ENCODE measurements around the gene LGALS16. TPM values are rescaled to one million over a fixed set of nuclear protein-coding genes. Genes with fewer than 3 reads are reported as not detected.
"Not testable (repeated sequence)": the region's sequence is repeated elsewhere in the genome, so short reads cannot be mapped to it uniquely, and the experiment has no call there.

LGALS16 gene
- total RNA-seq, 4 donors from 2014 or later = not detected

DNA sequence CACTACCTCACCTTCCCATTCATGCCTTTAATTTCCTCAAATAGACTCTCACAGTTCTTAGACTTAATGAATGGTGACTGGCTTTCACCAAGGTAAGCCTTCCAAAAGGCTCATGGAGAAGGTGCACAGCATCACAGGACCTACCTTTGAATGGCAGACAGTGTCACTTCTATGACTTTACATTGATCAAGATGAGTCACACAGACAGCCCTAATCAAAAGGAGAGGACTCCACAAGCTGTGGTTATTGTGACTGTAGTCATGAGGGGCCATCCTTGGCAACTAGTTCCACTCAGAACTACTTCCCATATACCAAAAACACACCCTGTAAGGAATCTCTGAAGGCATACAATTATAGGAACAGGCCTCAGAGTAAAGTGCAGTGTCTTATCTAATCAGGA, 5.9 kb downstream of the LGALS16 start:
- no peak overlapping the region for H3K4me3 ChIP-seq
- TF ChIP-seq EP300 (IDR thresholded peaks at IDR 0.05) (no peak), POLR2A (IDR thresholded peaks at IDR 0.05) (no peak)
- TF ChIP-seq, protein P1, sequence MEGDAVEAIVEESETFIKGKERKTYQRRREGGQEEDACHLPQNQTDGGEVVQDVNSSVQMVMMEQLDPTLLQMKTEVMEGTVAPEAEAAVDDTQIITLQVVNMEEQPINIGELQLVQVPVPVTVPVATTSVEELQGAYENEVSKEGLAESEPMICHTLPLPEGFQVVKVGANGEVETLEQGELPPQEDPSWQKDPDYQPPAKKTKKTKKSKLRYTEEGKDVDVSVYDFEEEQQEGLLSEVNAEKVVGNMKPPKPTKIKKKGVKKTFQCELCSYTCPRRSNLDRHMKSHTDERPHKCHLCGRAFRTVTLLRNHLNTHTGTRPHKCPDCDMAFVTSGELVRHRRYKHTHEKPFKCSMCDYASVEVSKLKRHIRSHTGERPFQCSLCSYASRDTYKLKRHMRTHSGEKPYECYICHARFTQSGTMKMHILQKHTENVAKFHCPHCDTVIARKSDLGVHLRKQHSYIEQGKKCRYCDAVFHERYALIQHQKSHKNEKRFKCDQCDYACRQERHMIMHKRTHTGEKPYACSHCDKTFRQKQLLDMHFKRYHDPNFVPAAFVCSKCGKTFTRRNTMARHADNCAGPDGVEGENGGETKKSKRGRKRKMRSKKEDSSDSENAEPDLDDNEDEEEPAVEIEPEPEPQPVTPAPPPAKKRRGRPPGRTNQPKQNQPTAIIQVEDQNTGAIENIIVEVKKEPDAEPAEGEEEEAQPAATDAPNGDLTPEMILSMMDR (IDR thresholded peaks at IDR 0.05) = no peak
- H3K4me1 ChIP-seq = no peaks in the 10 kb centered on the region
- H3K9me3 ChIP-seq = no peaks in the 10 kb centered on the region
- H3K27me3 ChIP-seq = no peaks in the 10 kb centered on the region
- DNase-seq (ENCODE audit: low spot score in 2 of 2) = no peak
- H3K27ac ChIP-seq = no peak overlapping the region
- H3K36me3 ChIP-seq = no peaks in the 10 kb centered on the region

DNA sequence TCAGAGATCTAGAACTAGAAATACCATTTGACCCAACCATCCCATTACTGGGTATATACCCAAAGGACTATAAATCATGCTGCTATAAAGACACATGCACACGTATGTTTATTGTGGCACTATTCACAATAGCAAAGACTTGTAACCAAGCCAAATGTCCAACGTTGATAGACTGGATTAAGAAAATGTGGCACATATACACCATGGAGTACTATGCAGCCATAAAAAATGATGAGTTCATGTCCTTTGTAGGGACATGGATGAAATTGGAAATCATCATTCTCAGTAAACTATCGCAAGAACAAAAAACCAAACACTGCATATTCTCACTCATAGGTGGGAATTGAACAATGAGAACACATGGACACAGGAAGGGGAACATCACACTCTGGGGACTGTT, 14.1 kb downstream of the LGALS16 start:
- H3K27me3 ChIP-seq; H3K36me3 ChIP-seq; H3K9me3 ChIP-seq; H3K27ac ChIP-seq; H3K4me1 ChIP-seq; DNase-seq (ENCODE audit: low spot score in 2 of 2); H3K4me3 ChIP-seq: not testable (repeated sequence)
- WGBS, 2 donors = 69 to 90% methylated on average over 2 to 3 of the region's 3 CpGs

DNA sequence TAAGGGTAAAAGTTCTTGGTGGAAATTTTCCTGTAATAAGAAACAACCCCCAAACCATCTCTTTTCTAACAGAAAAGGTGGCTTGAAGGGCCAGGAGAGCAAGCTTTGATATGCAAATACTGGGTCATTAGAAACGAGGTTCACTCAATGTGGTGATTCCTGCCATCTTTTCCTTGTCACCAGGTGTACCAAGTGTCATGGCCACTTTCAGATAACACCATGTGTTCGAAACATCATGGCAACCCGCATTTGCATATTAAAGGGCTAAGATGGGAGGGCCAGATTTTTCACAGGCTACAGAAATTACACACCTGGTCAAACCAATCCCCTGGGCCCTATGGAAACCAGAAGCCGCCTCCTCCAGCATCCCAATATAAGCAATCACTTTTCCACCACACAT, 15.3 kb downstream of the LGALS16 start:
- 42% methylated on average over 4 of the region's 4 CpGs for WGBS, 2 donors
- no peak for DNase-seq (ENCODE audit: low spot score in 2 of 2)

DNA sequence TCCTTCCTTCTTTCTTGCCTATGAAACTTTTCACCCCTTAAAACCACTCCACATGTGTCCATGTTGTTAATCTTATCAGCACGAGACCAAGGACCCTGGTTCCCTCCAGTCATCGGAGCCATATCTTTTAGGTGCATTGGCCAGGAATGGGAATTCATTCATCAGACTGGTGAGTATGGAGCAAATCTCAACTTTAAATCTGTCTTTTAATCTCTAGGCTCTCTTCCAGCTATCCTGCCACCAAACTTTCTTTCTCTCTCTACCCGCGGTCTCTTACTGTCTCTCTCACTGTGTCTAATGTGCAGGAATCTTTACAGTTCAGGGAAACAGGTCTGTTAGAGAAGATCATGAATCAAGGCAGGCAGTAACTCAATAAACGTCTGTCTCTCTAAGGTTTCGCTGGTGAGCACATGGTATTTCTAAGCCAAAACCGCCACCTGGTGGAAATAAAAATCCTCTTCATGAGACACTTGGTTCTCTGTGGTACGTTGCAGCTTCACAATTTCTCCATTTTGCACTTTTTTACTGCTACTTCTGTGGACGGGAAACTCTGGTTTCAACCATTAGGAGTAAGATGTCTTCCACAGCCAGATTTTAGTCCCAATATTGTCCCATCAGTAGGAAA, 16.1 kb downstream of the LGALS16 start:
- Histone ChIP-seq H3K9me3 (no peaks in the 10 kb centered on the region), H3K4me3 (no peak overlapping the region), H3K27me3 (no peaks in the 10 kb centered on the region), H3K27ac (no peak overlapping the region), H3K4me1 (no peaks in the 10 kb centered on the region), H3K36me3 (no peaks in the 10 kb centered on the region)
- 14 to 16% methylated on average over 9 of the region's 9 CpGs for WGBS, 2 donors
- DNase-seq (ENCODE audit: low spot score in 2 of 2) = peak in 1 of 2 donors; percentile 51
- TF ChIP-seq, protein P1 (IDR thresholded peaks at IDR 0.05) = peak in 4 of 5 experiments; percentile 22 to 52 (median 44)
- no peak for TF ChIP-seq EP300 (IDR thresholded peaks at IDR 0.05)

More for the DNA sequence above, 15.3 kb downstream of the LGALS16 start:
- Histone ChIP-seq H3K4me3 (no peak overlapping the region), H3K9me3 (no peaks in the 10 kb centered on the region), H3K4me1 (no peaks in the 10 kb centered on the region), H3K27me3 (no peaks in the 10 kb centered on the region), H3K27ac (no peak overlapping the region), H3K36me3 (no peaks in the 10 kb centered on the region)
- TF ChIP-seq, protein P1 (IDR thresholded peaks at IDR 0.05) = no peak
- no peak for TF ChIP-seq POLR2A (IDR thresholded peaks at IDR 0.05)
- TF ChIP-seq EP300 (IDR thresholded peaks at IDR 0.05) = no peak

DNA sequence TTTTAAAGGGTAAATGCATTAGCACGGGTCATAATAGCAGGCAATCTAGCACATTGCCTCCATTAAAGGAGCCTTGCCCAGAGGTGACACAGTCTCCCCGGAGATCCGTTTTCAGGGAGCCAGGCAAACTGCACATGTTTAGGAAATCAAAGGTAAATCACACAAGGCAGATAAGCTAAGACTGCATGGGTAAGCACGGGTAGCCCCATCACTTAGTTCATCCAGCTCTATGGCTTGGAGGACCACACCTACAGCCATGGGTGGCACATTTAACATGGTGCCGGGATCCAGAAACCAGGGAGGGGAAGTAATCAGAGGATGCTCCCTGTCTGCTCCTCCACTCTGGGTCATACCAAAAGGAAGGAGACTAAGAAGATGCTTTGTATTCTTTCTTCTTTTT, 16.8 kb downstream of the LGALS16 start:
- no peaks in the 10 kb centered on the region for H3K4me1 ChIP-seq
- H3K4me3 ChIP-seq = no peak overlapping the region
- 64 to 72% methylated on average over 5 of the region's 5 CpGs for WGBS, 2 donors
- H3K36me3 ChIP-seq = no peaks in the 10 kb centered on the region
- H3K9me3 ChIP-seq = no peaks in the 10 kb centered on the region
- no peaks in the 10 kb centered on the region for H3K27me3 ChIP-seq
- DNase-seq (ENCODE audit: low spot score in 2 of 2) = no peak
- no peak for TF ChIP-seq EP300 (IDR thresholded peaks at IDR 0.05)
- no peak for TF ChIP-seq POLR2A (IDR thresholded peaks at IDR 0.05)
- TF ChIP-seq, protein P1 (IDR thresholded peaks at IDR 0.05) = no peak
- H3K27ac ChIP-seq = no peak overlapping the region

DNA sequence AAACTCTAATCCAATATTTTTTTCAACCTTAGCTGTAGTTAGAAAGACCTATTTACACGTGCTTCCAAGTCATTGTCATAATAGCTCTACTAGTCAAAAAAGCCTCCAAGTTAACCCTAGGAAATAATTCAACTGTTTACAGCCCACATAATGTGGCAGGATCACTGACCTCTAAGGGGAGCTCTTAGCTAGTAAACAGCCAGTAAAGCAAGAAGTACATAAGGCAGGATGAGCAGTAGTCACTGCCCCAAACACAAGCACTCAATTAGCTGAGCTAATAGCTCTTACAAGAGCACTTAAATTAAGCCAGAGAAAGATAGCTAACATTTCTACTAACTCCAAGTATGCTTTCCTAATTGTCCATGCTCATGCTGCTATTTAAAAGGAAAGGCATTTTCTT, 18.1 kb downstream of the LGALS16 start:
- not testable (repeated sequence) for DNase-seq (ENCODE audit: low spot score in 2 of 2)
- 16 to 24% methylated on average over 1 of the region's 1 CpG for WGBS, 2 donors

More for the DNA sequence above, 18.1 kb downstream of the LGALS16 start:
- not testable (repeated sequence) for H3K27ac ChIP-seq, H3K4me1 ChIP-seq, H3K27me3 ChIP-seq, H3K9me3 ChIP-seq, H3K36me3 ChIP-seq, H3K4me3 ChIP-seq

Data from tibial nerve (tissue), 4 donors.